Skeletal muscle tissue (tissue), 4 donors: ENCODE results near the gene C5orf58. TPM values are rescaled to one million over a fixed set of nuclear protein-coding genes. Genes with fewer than 3 reads are reported as not detected.

Source experiments
- H3K27ac ChIP-seq: one replicate; pipeline ENCODE4 v1.7.0; 2013; ENCODE audit warnings: mild to moderate bottlenecking, low read depth, low read length, inconsistent platforms
- H3K27me3 ChIP-seq, 3 donors: one replicate each; pipeline ENCODE4 v1.7.0; 2013; ENCODE audit warnings: low read length in 3 of 3; ENCODE audit not compliant: control insufficient read depth in 3 of 3, insufficient read depth in 3 of 3
- H3K36me3 ChIP-seq, 3 donors: one replicate each; pipeline ENCODE4 v1.7.0; 2013; ENCODE audit warnings: low read length in 3 of 3; ENCODE audit not compliant: control insufficient read depth in 3 of 3, insufficient read depth in 3 of 3
- H3K4me1 ChIP-seq, 3 donors: one replicate each; pipeline ENCODE4 v1.7.0; 2013; ENCODE audit warnings: low read length in 3 of 3, mild to moderate bottlenecking in 3 of 3; ENCODE audit not compliant: control insufficient read depth in 3 of 3, insufficient read depth in 3 of 3
- H3K4me3 ChIP-seq, 3 donors: one replicate each; pipeline ENCODE4 v1.7.0; 2013; ENCODE audit warnings: low read length in 3 of 3
- H3K9ac ChIP-seq, 3 donors: one replicate each; pipeline ENCODE4 v1.7.0; 2013; ENCODE audit warnings: low read length in 3 of 3, mild to moderate bottlenecking in 3 of 3, moderate library complexity in 2 of 3, low read depth in 1 of 3
- H3K9me3 ChIP-seq, 3 donors: one replicate each; pipeline ENCODE4 v1.7.0; 2013; ENCODE audit warnings: low read length in 3 of 3; ENCODE audit not compliant: control insufficient read depth in 3 of 3
- total RNA-seq: library from RNA; depleted of rRNA; stranded (reverse); fragments of >200 nt; gene quantifications from one replicate; pipeline ENCODE4 v1.2.3, GENCODE V29; 2014
- donor health status: Osteomylitis.

C5orf58 gene
- total RNA-seq, 1 donor from 2014 or later: not detected

DNA sequence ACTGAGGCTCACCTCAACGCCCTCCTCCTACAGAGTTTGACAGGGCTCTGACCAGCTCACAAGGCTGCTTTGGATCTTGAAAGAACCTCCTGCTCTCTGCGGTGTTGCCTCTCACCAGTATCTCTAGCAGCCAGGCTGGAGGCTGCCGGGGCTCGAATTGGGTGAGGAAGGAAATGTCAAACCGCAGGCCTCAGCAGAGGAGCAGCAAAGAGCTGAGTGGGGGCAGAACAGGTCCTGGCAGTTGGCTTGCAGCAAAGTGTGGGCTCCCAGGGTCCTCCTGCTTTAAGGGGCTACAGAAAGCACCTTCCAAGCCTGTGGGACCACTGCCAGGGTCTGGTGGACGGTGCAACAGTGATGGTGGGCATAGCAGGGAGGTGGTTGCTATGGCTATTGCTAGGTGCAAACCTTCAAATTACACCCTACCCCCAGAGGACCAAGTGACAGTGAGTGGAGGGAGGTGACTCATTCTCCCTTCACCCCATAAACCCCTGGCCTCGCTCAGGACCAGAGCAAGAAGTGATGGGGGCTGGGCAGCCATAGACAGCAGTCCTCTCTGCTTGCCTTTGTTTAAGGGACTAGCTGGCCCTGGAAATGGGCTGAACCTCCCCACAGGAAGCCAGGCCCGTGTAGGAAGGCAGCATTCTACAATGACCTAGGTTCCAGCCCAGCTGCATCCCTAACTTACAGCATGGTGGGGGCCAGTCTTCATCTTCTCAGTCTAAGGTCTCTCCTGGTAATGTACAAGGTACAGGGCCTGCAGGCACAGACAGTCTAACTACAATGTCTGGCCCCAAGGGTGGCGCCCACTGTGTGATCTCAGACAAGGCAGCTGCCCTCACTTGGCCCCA, 46.0 kb downstream of the C5orf58 start:
- Histone ChIP-seq H3K27ac (peak overlapping the region; percentile 30), H3K4me1 (peaks cover 12 to 28% (median 15%) of the 10 kb centered on the region in 3 donors), H3K9ac (no peak overlapping the region), H3K9me3 (peaks cover 0 to 6% (median 6%) of the 10 kb centered on the region in 3 donors), H3K36me3 (no peaks in the 10 kb centered on the region), H3K4me3 (no peak overlapping the region), H3K27me3 (peaks cover 0 to 4% (median 0%) of the 10 kb centered on the region in 3 donors)

DNA sequence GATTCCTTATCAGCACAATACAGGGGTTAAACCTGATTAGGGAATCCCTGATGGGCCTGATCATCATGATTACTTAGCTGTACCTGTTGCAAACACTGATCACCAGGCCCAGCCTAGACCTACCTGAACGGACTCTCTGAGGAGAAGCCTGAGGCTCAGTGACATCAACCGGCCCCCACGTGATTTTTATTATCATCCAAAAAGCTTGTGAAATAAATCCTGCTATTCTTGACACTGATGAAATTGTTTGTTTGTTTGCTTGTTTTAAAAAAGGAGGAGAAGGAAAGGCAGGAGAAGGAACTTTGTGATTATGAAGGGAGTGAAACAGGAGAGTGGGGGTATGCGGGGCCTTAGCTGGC, 46.7 kb downstream of the C5orf58 start:
- H3K4me3 ChIP-seq: no peak overlapping the region
- no peaks in the 10 kb centered on the region for H3K36me3 ChIP-seq
- H3K9me3 ChIP-seq: peaks cover 2 to 6% (median 6%) of the 10 kb centered on the region in 3 donors
- peak overlapping the region; percentile 30 for H3K27ac ChIP-seq
- H3K9ac ChIP-seq: no peak overlapping the region
- H3K27me3 ChIP-seq: peaks cover 0 to 4% (median 0%) of the 10 kb centered on the region in 3 donors
- peaks cover 12 to 23% (median 15%) of the 10 kb centered on the region in 3 donors for H3K4me1 ChIP-seq

DNA sequence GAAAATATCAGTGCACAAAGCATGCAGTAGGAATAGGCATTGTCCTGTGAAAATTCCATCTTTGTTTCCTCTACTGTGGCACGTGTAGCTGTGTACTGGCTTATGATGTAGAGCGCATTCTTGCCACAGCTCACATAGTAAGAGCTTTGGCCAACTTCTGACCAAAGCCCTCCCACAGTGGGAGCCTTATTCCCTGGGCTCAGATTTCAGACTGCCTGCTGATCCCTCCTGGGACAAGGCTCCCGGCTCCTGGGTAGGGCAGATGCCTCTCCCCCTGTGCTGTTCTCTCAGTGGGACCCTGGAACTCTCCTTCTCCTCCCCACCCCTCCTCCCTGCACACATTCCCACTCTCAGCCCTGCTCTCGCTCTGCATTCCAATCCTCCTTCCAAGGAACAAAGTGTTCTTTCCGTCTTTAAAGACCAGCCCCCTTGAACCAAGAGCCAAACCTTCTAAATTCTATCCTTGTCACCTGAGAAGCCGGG, 47.3 kb downstream of the C5orf58 start:
- Histone ChIP-seq H3K27ac (no peak overlapping the region), H3K9ac (no peak overlapping the region), H3K27me3 (peaks cover 0 to 4% (median 0%) of the 10 kb centered on the region in 3 donors), H3K4me1 (peaks cover 12 to 23% (median 15%) of the 10 kb centered on the region in 3 donors), H3K4me3 (no peak overlapping the region), H3K36me3 (no peaks in the 10 kb centered on the region), H3K9me3 (peaks cover 2 to 6% (median 6%) of the 10 kb centered on the region in 3 donors)

DNA sequence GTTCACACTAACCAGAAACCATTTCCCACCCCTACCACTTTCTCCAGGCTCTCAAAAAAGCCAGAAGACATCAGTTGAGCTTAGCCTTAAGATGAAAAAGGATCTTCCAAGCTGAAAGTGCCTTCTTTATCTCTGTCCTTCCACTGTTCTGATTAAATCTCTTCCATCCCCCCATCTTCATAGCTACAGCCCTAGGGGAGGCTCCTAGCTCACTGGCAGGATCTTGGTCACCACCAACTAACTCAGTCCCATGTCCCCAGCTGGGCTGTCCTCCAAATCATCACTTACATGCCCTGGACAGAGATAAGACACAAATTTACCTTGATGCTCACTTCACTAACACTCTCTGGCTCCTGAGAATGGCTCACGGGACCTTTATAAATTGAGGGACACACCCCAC, 50.5 kb downstream of the C5orf58 start:
- Histone ChIP-seq H3K4me3 (no peak overlapping the region), H3K9ac (no peak overlapping the region), H3K9me3 (peaks cover 2 to 6% (median 6%) of the 10 kb centered on the region in 3 donors), H3K27ac (no peak overlapping the region), H3K27me3 (peaks cover 0 to 4% (median 0%) of the 10 kb centered on the region in 3 donors), H3K4me1 (peaks cover 15 to 20% (median 15%) of the 10 kb centered on the region in 3 donors), H3K36me3 (no peaks in the 10 kb centered on the region)

DNA sequence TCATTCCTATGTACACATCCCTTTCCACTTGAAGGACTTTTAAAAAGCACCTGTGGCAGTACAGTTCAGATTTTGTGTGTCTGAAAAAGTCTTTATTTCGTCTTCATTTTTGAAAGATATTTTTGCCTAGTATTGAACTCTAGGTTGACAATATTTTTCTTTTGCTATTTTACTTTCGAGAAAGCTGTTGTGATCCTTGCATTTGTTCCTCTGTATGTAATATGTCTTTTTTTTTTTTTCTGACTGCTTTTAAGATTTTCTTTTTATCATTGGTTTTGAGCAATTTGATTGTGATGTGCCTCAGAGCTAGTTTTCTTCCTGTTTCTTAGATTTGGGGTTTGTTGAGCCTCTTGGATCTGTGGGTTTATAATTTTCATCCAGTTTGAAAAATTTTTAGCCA, 51.4 kb downstream of the C5orf58 start:
- H3K4me1 ChIP-seq: peaks cover 10 to 18% (median 13%) of the 10 kb centered on the region in 3 donors
- no peak overlapping the region for H3K4me3 ChIP-seq
- H3K9ac ChIP-seq: no peak overlapping the region
- H3K9me3 ChIP-seq: peaks cover 2 to 6% (median 6%) of the 10 kb centered on the region in 3 donors
- no peaks in the 10 kb centered on the region for H3K36me3 ChIP-seq
- H3K27me3 ChIP-seq: no peaks in the 10 kb centered on the region
- H3K27ac ChIP-seq: no peak overlapping the region

DNA sequence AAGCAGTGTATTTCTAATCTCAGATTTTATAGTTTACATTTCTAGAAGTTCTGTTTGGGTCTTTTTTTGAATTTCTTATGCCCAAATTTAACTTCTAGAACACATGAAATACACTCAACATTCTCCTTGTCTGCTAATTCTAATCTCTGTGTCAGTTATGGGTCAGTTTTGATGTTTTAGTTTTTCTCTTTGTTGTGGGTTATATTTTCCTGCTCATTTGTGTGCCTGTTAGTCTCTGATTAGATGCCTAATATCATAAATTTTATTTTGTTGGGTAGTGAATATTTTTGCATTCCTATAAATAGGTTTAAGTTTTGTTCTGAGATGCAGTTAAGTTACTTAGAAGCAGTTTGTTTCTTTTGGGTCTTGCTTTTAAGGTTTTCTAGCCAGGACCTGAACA, 52.4 kb downstream of the C5orf58 start:
- Histone ChIP-seq H3K36me3 (no peaks in the 10 kb centered on the region), H3K4me1 (peaks cover 5 to 16% (median 6%) of the 10 kb centered on the region in 3 donors), H3K9ac (no peak overlapping the region), H3K4me3 (no peak overlapping the region), H3K27ac (no peak overlapping the region), H3K27me3 (no peaks in the 10 kb centered on the region), H3K9me3 (peaks cover 2 to 8% (median 6%) of the 10 kb centered on the region in 3 donors)

DNA sequence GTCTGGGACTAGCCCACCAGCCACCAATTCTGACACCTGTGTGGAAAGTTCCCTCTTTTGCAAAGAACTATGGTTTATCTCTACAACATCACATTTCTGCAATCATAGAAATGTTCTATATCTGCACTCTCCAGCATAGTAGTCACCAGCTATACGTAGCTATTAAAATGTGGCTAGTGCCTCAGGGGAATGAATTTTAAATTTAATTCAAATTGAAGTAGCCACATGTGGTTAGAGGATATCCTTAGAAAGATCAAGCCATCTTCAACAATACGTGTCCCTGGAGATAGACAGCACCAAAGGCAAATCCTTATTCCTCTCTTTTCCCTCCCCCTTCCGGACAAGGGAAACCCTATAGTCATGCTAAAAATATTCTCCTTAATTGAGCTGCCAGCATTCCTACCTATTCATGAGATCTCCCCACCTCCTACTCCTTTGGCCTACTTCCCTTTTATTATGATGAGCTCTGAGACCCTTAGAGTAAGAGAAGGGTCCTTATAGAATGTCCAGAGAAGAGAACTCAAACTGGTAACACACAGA, 53.7 kb downstream of the C5orf58 start:
- Histone ChIP-seq H3K4me3 (no peak overlapping the region), H3K9me3 (peaks cover 2 to 8% (median 6%) of the 10 kb centered on the region in 3 donors), H3K27ac (no peak overlapping the region), H3K9ac (no peak overlapping the region), H3K4me1 (peaks cover 2 to 15% (median 3%) of the 10 kb centered on the region in 3 donors), H3K27me3 (no peaks in the 10 kb centered on the region), H3K36me3 (no peaks in the 10 kb centered on the region)

DNA sequence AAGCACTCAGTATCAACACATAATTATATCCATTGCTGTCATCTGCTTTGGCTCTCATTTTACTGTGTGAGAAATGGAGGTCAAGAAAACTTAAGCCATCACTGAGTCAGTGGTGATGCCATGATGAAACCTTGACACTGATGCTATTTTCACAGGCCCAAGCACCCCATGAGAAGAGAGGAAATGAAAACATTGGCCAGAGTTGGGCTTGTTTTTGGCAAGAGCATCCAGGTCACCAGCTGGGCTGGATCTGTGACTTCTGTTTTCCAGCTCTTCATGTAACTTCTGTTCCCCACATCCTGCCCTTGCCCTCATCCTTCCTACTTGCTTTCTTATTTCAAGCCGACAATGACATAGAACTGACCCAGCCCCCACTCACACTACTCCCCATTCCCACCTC, 54.7 kb downstream of the C5orf58 start:
- no peak overlapping the region for H3K27ac ChIP-seq
- H3K4me3 ChIP-seq: no peak overlapping the region
- peaks cover 2 to 8% (median 6%) of the 10 kb centered on the region in 3 donors for H3K9me3 ChIP-seq
- no peak overlapping the region for H3K9ac ChIP-seq
- no peaks in the 10 kb centered on the region for H3K36me3 ChIP-seq
- no peaks in the 10 kb centered on the region for H3K27me3 ChIP-seq
- peaks cover 2 to 15% (median 3%) of the 10 kb centered on the region in 3 donors for H3K4me1 ChIP-seq

DNA sequence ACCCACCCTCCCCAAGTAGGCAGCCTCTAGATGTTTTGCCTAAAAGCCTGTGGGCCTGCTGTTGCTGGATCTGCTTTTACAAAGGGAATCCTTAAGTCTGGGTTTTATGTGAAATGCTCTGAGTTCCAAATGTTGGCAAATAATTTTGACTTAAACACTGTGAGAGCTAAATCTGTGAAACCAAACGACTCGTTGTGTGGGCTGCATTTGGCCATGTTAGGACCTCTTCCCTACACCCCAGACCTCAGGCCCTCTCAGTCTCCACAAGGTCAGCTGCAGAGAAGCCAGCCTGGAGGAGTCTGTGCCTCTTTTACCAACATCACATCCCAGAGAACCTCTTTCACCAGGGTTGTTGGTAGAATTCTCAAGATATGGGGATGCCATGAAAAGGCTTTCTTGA, 55.4 kb downstream of the C5orf58 start:
- Histone ChIP-seq H3K9ac (no peak overlapping the region), H3K36me3 (no peaks in the 10 kb centered on the region), H3K4me1 (peaks cover 2 to 15% (median 3%) of the 10 kb centered on the region in 3 donors)

DNA sequence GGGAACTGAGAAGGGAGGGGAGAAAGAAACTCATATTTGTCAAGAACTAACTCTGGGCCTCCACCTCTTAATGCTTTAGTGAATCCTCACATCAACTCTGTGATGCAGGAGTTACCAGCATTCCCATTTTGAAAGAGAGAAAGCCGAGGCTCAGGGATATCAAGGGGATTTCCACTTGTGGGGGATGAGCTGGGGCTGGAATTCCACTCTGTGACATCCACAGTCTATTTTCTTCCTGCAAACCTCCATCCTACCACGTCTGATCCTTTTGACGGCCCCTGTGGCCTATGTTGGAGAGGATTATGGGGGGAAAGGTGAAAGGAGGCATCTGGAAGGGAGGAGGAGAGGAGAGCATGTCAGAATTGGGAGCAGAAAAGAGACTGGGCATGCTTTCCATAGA, 55.8 kb downstream of the C5orf58 start:
- H3K9ac ChIP-seq: no peak overlapping the region
- H3K4me1 ChIP-seq: peaks cover 2 to 15% (median 3%) of the 10 kb centered on the region in 3 donors
- H3K9me3 ChIP-seq: peaks cover 2 to 3% (median 3%) of the 10 kb centered on the region in 3 donors
- no peak overlapping the region for H3K4me3 ChIP-seq
- no peaks in the 10 kb centered on the region for H3K27me3 ChIP-seq
- no peaks in the 10 kb centered on the region for H3K36me3 ChIP-seq
- H3K27ac ChIP-seq: peak overlapping the region; percentile 42

More for the DNA sequence above, 55.4 kb downstream of the C5orf58 start:
- no peak overlapping the region for H3K4me3 ChIP-seq
- peak overlapping the region; percentile 42 for H3K27ac ChIP-seq
- H3K9me3 ChIP-seq: peaks cover 2 to 7% (median 6%) of the 10 kb centered on the region in 3 donors
- H3K27me3 ChIP-seq: no peaks in the 10 kb centered on the region
